ENCODE measurements around the gene PPP1R37. TPM values are rescaled to one million over a fixed set of nuclear protein-coding genes. Genes with fewer than 3 reads are reported as not detected.

Gene PPP1R37
- total and polyA plus RNA-seq, 2 of the 8 experiments (the other 6 are each of a cell fraction or from before 2014, with no cell fraction given): 14.6 to 25.7 TPM

DNA sequence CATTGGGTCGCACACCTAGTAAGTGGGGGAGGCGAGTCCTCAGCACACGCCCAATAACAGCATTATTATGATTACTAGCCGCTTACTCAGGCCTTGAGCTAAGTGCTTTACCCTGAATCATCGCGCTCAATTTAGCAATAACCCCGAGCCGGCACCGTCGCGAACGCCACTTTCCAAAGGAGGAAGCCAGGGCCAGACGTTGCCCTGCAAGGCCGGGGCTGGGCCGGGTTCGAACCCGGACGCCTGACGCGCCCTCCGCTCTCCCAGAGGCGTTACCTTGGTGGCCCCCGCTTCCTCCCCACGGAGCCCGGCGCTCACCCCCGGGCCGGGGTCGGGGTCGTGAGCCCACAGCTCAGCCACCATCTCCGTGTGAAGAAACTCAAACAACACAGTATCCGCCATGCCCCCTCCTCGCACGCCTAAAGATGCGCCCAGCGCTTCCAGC, 84.9 kb downstream of the PPP1R37 start, which contains the start of gene TRAPPC6A:
TSS of gene TRAPPC6A (minus strand) at position 421 of the 445 bp plus-strand sequence. CDS start at position 402, 19 bp downstream.
- no peak within 1 kb of the TSS for H2BK15ac ChIP-seq (ENCODE audit: low read length)
- no peak within 1 kb of the TSS for H4K91ac ChIP-seq (replicated peaks; ENCODE audit: insufficient read length, low read length)
- peaks cover 2 to 5% of the 10 kb centered on the region in 2 experiments for H4K20me1 ChIP-seq (replicated peaks in 1 of 2; ENCODE audit: control insufficient read depth in 1 of 2, insufficient read depth in 2 of 2, low read length in 2 of 2)
- no peaks in the 10 kb centered on the region for H3K36me3 ChIP-seq (ENCODE audit: control insufficient read depth in 2 of 4, insufficient read depth in 4 of 4, low read length in 3 of 4)
- H2BK20ac ChIP-seq (ENCODE audit: low read length): no peak within 1 kb of the TSS
- WGBS, 2 experiments (ENCODE audit: extremely low coverage in 1 of 2, insufficient coverage in 1 of 2, insufficient read length in 1 of 2, insufficient replicate concordance in 2 of 2, low coverage in 1 of 2, low lambda C conversion rate in 2 of 2, missing lambda C conversion rate in 1 of 2): 2% methylated on average over 34 of the region's 36 CpGs; no CpG with 5 or more reads in 1 of the 2 experiments
- H4K8ac ChIP-seq (ENCODE audit: extremely low read depth, insufficient read depth, low read length): peak within 1 kb of the TSS; percentile 90; the same call in 1 of the 2 replicates
- H3K23ac ChIP-seq (ENCODE audit: insufficient read length): no peak within 1 kb of the TSS
- peak within 1 kb of the TSS; percentile 79 to 97 (median 93) for H3K4me3 ChIP-seq (ENCODE audit: extremely low read depth in 1 of 4, insufficient read depth in 2 of 4, low read depth in 3 of 4, low read length in 4 of 4)
- peak within 1 kb of the TSS; percentile 61 for H3K56ac ChIP-seq (replicated peaks; ENCODE audit: insufficient read length, low read depth, low read length)
- DNase-seq (ENCODE audit: low read depth in 1 of 2, low spot score in 2 of 2) (no peak), FAIRE-seq (no peak)
- peaks cover 8% of the 10 kb centered on the region for H3K79me1 ChIP-seq (ENCODE audit: low read depth, low read length)
- ChIA-PET CTCF (ENCODE audit: partially characterized antibody) (interaction anchor here (0.7 to 3.8 kb wide), 11 partner anchors 9 to 108 kb away, joined by 3 to 17 read pairs (median 5); partner anchors contain the start of gene NKPD1), POLR2A (ENCODE audit: partially characterized antibody) (interaction anchor here (1.2 to 2.5 kb wide), 8 partner anchors 10 to 179 kb away, joined by 3 to 14 read pairs (median 6); partner anchors contain the start of genes GEMIN7, NKPD1 and PPP1R37)
- H4K5ac ChIP-seq (ENCODE audit: insufficient read length, low read depth, low read length): peak within 1 kb of the TSS; percentile 3
- no peak within 1 kb of the TSS for H2BK12ac ChIP-seq (ENCODE audit: low read depth, low read length)
- H3K4me1 ChIP-seq (replicated peaks in 1 of 4; ENCODE audit: control insufficient read depth in 3 of 4, insufficient read depth in 4 of 4, low read length in 3 of 4): peaks cover 0 to 5% (median 0%) of the 10 kb centered on the region in 4 experiments; a peak in 5 of 7 replicates
- no peak within 1 kb of the TSS for H3K14ac ChIP-seq (ENCODE audit: insufficient read length)
- H3K27me3 ChIP-seq (replicated peaks in 1 of 4; ENCODE audit: control insufficient read depth in 3 of 4, extremely low read depth in 1 of 4, insufficient read depth in 3 of 4, low read length in 3 of 4): no peaks in the 10 kb centered on the region
- H3K27ac ChIP-seq (ENCODE audit: low read depth, low read length): peak within 1 kb of the TSS; percentile 82
- H3K4me2 ChIP-seq (ENCODE audit: insufficient read depth in 1 of 2, low read depth in 2 of 2, low read length in 2 of 2): peak within 1 kb of the TSS; percentile 91
- no peak within 1 kb of the TSS for H3K4ac ChIP-seq (replicated peaks; ENCODE audit: insufficient read length, low read depth, low read length)
- H3K9ac ChIP-seq (replicated peaks in 1 of 4; ENCODE audit: extremely low read depth in 1 of 4, low read depth in 3 of 4, low read length in 3 of 4): peak within 1 kb of the TSS; percentile 68 to 93 (median 84)
- H2BK120ac ChIP-seq (replicated peaks; ENCODE audit: low read depth, low read length): no peak within 1 kb of the TSS
- peak within 1 kb of the TSS; percentile 97 for H2AFZ ChIP-seq (ENCODE audit: low read length)
- no peaks in the 10 kb centered on the region for H3K9me3 ChIP-seq (ENCODE audit: insufficient read depth in 2 of 2, low read depth in 1 of 2, low read length in 1 of 2)
- peaks cover 9% of the 10 kb centered on the region for H3K23me2 ChIP-seq (ENCODE audit: low read depth, low read length)
- H2BK5ac ChIP-seq (ENCODE audit: low read depth, low read length): peak within 1 kb of the TSS; percentile 55
- no peak within 1 kb of the TSS for H2AK5ac ChIP-seq (ENCODE audit: low read depth, low read length)
- H3K18ac ChIP-seq (ENCODE audit: extremely low read depth, low read length): no peak within 1 kb of the TSS; the same call in 1 of the 2 replicates
- peaks cover 0 to 9% of the 10 kb centered on the region in 2 experiments; a peak in 1 of 4 replicates for H3K79me2 ChIP-seq (ENCODE audit: control insufficient read depth in 1 of 2, insufficient read depth in 2 of 2, low read length in 2 of 2)
- peak; percentile 62 for TF ChIP-seq TAF7 (optimal IDR thresholded peaks at IDR 0.05; ENCODE audit: borderline replicate concordance, low read depth, low read length)
- TF ChIP-seq JUN (IDR thresholded peaks at IDR 0.05; ENCODE audit: low read depth, low read length): no peak
- peak; percentile 87; the same call in 1 of the 2 replicates for TF ChIP-seq TAF1 (IDR thresholded peaks at IDR 0.05; ENCODE audit: low read depth, low read length)
- TF ChIP-seq PHF8 (conservative IDR thresholded peaks at IDR 0.05; ENCODE audit: low read depth, low read length): peak; percentile 86
- peak; percentile 41 for TF ChIP-seq KDM4A (IDR thresholded peaks at IDR 0.05; ENCODE audit: low read depth, low read length, severe bottlenecking)
- TF ChIP-seq TBP (IDR thresholded peaks at IDR 0.05; ENCODE audit: low read depth, low read length): peak; percentile 71
- peak; percentile 92 for TF ChIP-seq POLR2AphosphoS5 (IDR thresholded peaks at IDR 0.05; ENCODE audit: low read depth, low read length)
- peak; percentile 71; the same call in 1 of the 2 replicates for TF ChIP-seq KDM5A (IDR thresholded peaks at IDR 0.05; ENCODE audit: low read length)
- TF ChIP-seq POLR2A (IDR thresholded peaks at IDR 0.05; ENCODE audit: control extremely low read depth in 1 of 2, low read depth in 2 of 2, low read length in 2 of 2): peak in 1 of 2 experiments; percentile 77; a peak in 2 of 3 replicates
- peak; percentile 87 for TF ChIP-seq YY1 (IDR thresholded peaks at IDR 0.05; ENCODE audit: low read depth, low read length)
- no peak for TF ChIP-seq EGR1 (IDR thresholded peaks at IDR 0.05; ENCODE audit: borderline replicate concordance, low read depth, low read length)
